HG02943 (cell line): Measurements from ENCODE around the gene OR10A6.

ENCODE experiments used
- ATAC-seq: cut with Tn5 transposase; IDR thresholded peaks from one replicate; pipeline ENCODE4 v1.9.1; 2021; ENCODE audit warnings: mild to moderate bottlenecking, low read depth, moderate library complexity; ENCODE audit not compliant: unreplicated experiment

OR10A6 gene

DNA sequence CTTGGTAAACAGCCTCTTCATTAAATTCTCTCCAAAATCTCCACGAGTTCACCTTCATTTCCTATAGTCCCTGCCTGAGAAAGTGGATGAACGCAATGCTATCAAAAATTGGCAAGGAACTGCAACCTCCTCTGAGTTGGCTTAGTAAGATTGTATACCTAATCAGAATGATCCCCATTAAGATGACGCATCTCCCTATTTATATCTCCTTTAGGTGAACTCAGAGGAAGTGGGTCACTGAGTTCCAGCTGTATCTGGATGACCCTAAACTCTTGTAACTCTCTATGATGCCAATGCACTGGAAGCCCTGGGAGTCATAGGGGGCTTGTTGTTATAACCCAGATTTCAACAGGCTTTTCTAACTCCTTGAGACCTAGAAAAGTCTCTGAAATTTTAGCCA lies 48.2 kb downstream of the OR10A6 start:
- ATAC-seq: no peak
